Measurements from ENCODE around the gene ITIH4.

- no peak for TF ChIP-seq GATA2 (IDR thresholded peaks at IDR 0.05; ENCODE audit: low read depth, low read length)
- TF ChIP-seq GATA3 (IDR thresholded peaks at IDR 0.05; ENCODE audit: low read depth, low read length): no peak
Measured at GRCh38 chr3:52795298-52795900, 35.1 kb downstream of the ITIH4 start.

All from SH-SY5Y (cell line).